OCI-LY1 (cell line): ENCODE data around the gene RBM15B.
A peak's percentile ranks its signal among the peaks of the same experiment; 100 is the strongest.

ENCODE experiments used
- H2AFZ ChIP-seq: fragments of 200-600 bp; sonication (generic), shearing (Covaris generic); 2 replicates; pipeline ENCODE4 v1.6.0; 2014; ENCODE audit warnings: antibody characterized with exemption, mild to moderate bottlenecking, low read length
- H3F3A ChIP-seq: fragments of 200-600 bp; sonication (generic), shearing (Covaris generic); 2 replicates; pipeline ENCODE4 v1.6.0; 2014; ENCODE audit warnings: mild to moderate bottlenecking, antibody characterized with exemption, low read length, moderate library complexity; ENCODE audit not compliant: insufficient read depth
- H3K27ac ChIP-seq: fragments of 200-600 bp; sonication (generic); 2 replicates; pipeline ENCODE4 v1.5.1; 2014; ENCODE audit warnings: low read length, mixed run types, mild to moderate bottlenecking, low read depth; ENCODE audit not compliant: poor library complexity, severe bottlenecking
- H3K27me3 ChIP-seq: fragments of 200-600 bp; sonication (generic); 2 replicates; pipeline ENCODE4 v1.6.0; 2014; ENCODE audit warnings: antibody characterized with exemption, mild to moderate bottlenecking, low read length, moderate library complexity; ENCODE audit not compliant: insufficient read depth
- H3K36me3 ChIP-seq: fragments of 200-600 bp; sonication (generic); 2 replicates; pipeline ENCODE4 v1.6.1; 2014; ENCODE audit warnings: mild to moderate bottlenecking, antibody characterized with exemption, low read length, moderate library complexity, mixed read lengths; ENCODE audit not compliant: insufficient read depth
- H3K4me1 ChIP-seq: fragments of 200-600 bp; sonication (generic); 2 replicates; pipeline ENCODE4 v1.5.1; 2014; ENCODE audit warnings: mild to moderate bottlenecking, low read length, moderate library complexity; ENCODE audit not compliant: insufficient read depth, severe bottlenecking
- H3K4me2 ChIP-seq: fragments of 200-600 bp; sonication (generic), shearing (Covaris generic); 2 replicates; pipeline ENCODE4 v1.6.1; 2014; ENCODE audit warnings: low read length
- H3K4me3 ChIP-seq: fragments of 200-600 bp; sonication (generic); 2 replicates; pipeline ENCODE4 v1.5.1; 2014; ENCODE audit warnings: low read length, low read depth, mild to moderate bottlenecking, mixed read lengths; ENCODE audit not compliant: poor library complexity, severe bottlenecking
- H3K79me2 ChIP-seq: fragments of 200-600 bp; shearing (Covaris generic); 2 replicates; pipeline ENCODE4 v1.6.1; 2016; ENCODE audit warnings: mixed run types, low read length, mixed read lengths; ENCODE audit not compliant: insufficient read depth
- H3K9ac ChIP-seq: fragments of 200-600 bp; sonication (generic), shearing (Covaris generic); 2 replicates; pipeline ENCODE4 v1.6.1; 2014; ENCODE audit warnings: mild to moderate bottlenecking, low read length, mixed read lengths
- H3K9me2 ChIP-seq: fragments of 200-600 bp; sonication (generic), shearing (Covaris generic); 2 replicates; pipeline ENCODE4 v1.6.1; 2014; ENCODE audit warnings: low read depth, mild to moderate bottlenecking, low read length, mixed read lengths
- H3K9me3 ChIP-seq: fragments of 200-600 bp; shearing (Covaris generic); 2 replicates; pipeline ENCODE4 v1.6.1; 2014; ENCODE audit warnings: low read length, mixed read lengths
- H4K20me1 ChIP-seq: fragments of 200-600 bp; sonication (generic), shearing (Covaris generic); 2 replicates; pipeline ENCODE4 v1.6.0; 2016; ENCODE audit warnings: mild to moderate bottlenecking, low read length; ENCODE audit not compliant: insufficient read depth
- EZH2 ChIP-seq: fragments of 200-600 bp; sonication (generic), shearing (Covaris generic); IDR thresholded peaks from 2 replicates; pipeline ENCODE4 v1.8.0; 2017; ENCODE audit warnings: borderline replicate concordance, mixed run types, mild to moderate bottlenecking, antibody characterized with exemption, low read length, moderate library complexity, mixed read lengths
- TF ChIP-seq, protein P1 (sequence below): fragments of 200-600 bp; sonication (generic), shearing (Covaris generic); IDR thresholded peaks from 2 replicates; pipeline ENCODE4 v1.5.1; 2017; ENCODE audit warnings: mild to moderate bottlenecking, antibody characterized with exemption, low read length, moderate library complexity, mixed read lengths

Gene RBM15B

DNA sequence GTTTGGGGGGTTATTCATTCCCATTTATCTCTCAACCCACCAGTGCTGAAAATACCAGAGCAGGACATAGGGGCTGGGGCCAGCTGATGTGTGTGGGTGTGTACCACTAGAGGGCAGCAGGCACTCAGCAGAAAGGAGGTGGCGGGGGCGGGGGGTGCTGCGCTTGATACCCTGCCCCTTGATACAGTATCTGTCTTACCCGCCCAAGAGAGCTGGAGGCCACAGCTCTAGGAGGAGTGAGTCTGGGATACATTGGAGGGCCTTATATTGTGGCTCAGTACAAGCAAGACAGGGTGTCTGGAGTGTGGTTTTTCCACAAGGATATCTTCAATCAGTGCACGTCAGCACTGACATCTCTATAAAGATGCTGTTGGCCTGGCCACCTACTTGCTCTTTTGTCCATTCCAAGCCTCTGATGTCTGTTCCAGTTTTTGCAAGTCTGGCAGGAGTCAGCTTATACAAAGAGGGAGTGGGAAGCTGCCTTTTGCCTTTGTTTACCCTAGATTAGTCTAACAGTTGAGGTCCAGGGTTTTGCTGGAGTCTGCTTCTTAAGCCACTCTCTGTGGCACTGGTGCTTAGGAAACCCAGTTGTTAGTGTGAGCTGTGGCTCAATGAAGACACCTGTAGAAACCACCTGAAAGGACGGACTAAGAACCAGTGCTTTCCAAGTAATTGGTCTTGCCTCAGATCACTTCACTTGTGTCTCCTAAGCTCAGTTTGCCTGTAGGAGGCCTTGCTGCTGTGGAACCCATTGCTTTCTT is 1.5 kb upstream of the RBM15B start:
- Histone ChIP-seq H3K9me2 (no peaks in the 10 kb centered on the region), H3K9ac (peak overlapping the region; percentile 80; the same call in 1 of the 2 replicates), H3K79me2 (peaks cover 33% of the 10 kb centered on the region), H3K4me2 (peak overlapping the region; percentile 89), H3K4me1 (peaks cover 80% of the 10 kb centered on the region), H3K9me3 (no peaks in the 10 kb centered on the region; the same call in 1 of the 2 replicates), H4K20me1 (no peaks in the 10 kb centered on the region), H3K27me3 (no peaks in the 10 kb centered on the region), H2AFZ (no peak overlapping the region), H3K27ac (peak overlapping the region; percentile 62), H3F3A (peaks cover 11% of the 10 kb centered on the region; the same call in 1 of the 2 replicates), H3K4me3 (no peak overlapping the region), H3K36me3 (peaks cover 71% of the 10 kb centered on the region)
- TF ChIP-seq, protein P1, sequence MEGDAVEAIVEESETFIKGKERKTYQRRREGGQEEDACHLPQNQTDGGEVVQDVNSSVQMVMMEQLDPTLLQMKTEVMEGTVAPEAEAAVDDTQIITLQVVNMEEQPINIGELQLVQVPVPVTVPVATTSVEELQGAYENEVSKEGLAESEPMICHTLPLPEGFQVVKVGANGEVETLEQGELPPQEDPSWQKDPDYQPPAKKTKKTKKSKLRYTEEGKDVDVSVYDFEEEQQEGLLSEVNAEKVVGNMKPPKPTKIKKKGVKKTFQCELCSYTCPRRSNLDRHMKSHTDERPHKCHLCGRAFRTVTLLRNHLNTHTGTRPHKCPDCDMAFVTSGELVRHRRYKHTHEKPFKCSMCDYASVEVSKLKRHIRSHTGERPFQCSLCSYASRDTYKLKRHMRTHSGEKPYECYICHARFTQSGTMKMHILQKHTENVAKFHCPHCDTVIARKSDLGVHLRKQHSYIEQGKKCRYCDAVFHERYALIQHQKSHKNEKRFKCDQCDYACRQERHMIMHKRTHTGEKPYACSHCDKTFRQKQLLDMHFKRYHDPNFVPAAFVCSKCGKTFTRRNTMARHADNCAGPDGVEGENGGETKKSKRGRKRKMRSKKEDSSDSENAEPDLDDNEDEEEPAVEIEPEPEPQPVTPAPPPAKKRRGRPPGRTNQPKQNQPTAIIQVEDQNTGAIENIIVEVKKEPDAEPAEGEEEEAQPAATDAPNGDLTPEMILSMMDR: peak; percentile 90
- TF ChIP-seq EZH2: no peak

DNA sequence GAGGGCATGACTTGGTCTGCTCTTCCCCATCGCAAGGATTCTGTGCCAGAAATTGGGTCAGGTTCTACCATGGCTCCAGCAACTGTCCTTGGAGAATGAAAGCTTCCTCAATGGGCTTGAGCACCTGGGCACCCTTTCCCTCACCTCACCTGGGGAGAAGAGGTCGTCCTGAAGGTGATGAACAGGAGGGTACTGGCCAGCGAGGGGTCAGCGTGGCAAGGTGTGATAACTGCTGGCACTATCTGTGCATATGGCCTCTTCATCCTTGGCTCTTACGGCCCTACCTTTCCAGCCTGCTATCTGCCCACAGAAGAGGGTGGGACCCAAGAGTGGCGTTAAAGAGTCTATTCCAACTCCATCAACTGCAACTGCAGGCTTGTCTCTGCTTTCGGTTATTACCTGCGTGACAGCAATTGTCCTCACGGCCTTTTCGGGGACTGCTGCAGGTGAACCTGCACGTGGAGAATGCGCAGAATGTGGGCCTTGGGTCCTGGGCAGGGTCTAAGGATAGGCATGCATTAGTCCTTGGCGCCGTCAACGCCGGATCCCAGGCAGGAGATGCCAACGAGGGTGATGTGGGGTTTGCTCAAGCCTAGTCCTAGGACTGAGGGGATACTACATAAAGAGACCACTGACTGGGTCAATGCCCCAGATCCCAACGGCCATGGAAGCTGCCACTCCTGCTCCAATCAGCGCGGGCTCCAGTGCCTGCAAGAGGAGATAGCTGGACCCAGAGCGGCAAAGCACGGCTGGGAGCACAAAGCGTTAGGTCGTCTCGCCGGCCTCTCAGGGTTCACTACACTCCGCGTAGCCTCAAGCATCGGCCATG is 625 bp upstream of the RBM15B start:
- Histone ChIP-seq H3K4me1 (peaks cover 89% of the 10 kb centered on the region), H3K9ac (peak overlapping the region; percentile 80), H2AFZ (no peak overlapping the region), H3K9me3 (no peaks in the 10 kb centered on the region; the same call in 1 of the 2 replicates), H3K27ac (peak overlapping the region; percentile 62), H4K20me1 (no peaks in the 10 kb centered on the region), H3K4me2 (peak overlapping the region; percentile 89), H3K36me3 (peaks cover 80% of the 10 kb centered on the region), H3K4me3 (peak overlapping the region; percentile 68), H3K27me3 (no peaks in the 10 kb centered on the region), H3K79me2 (peaks cover 32% of the 10 kb centered on the region), H3F3A (peaks cover 11% of the 10 kb centered on the region; the same call in 1 of the 2 replicates), H3K9me2 (no peaks in the 10 kb centered on the region)
- TF ChIP-seq, protein P1: no peak; the same call in 1 of the 2 replicates
- no peak for TF ChIP-seq EZH2

DNA sequence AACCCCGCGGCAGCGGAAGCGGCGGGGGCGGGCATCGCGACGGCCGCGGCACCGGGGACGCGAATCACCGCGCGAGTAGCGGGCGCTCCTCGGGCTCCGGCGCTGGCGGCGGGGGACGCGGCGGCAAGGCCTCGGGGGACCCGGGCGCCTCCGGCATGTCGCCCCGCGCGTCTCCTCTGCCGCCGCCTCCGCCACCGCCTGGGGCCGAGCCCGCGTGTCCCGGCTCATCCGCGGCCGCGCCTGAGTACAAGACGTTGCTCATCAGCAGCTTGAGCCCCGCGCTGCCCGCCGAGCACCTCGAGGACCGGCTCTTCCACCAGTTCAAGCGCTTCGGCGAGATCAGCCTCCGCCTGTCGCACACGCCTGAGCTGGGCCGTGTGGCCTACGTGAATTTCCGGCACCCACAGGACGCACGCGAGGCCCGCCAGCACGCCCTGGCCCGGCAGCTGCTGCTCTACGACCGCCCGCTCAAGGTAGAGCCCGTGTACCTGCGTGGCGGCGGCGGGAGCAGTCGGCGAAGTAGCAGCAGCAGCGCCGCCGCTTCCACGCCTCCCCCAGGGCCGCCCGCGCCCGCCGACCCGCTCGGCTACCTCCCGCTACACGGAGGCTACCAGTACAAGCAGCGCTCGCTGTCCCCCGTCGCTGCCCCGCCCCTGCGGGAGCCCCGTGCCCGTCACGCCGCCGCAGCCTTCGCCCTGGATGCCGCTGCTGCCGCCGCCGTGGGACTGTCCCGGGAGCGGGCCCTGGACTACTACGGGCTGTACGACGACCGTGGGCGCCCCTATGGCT is 675 bp downstream of the RBM15B start:
- H4K20me1 ChIP-seq: no peaks in the 10 kb centered on the region
- H2AFZ ChIP-seq: no peak overlapping the region

More for the DNA sequence above, 675 bp downstream of the RBM15B start:
- Histone ChIP-seq H3K4me2 (peak overlapping the region; percentile 64), H3K9me2 (no peaks in the 10 kb centered on the region), H3K4me3 (peak overlapping the region; percentile 68), H3K9ac (peak overlapping the region; percentile 71), H3K36me3 (peaks cover 83% of the 10 kb centered on the region), H3K9me3 (no peaks in the 10 kb centered on the region; the same call in 1 of the 2 replicates), H3K4me1 (peaks cover 85% of the 10 kb centered on the region), H3K27me3 (no peaks in the 10 kb centered on the region), H3K79me2 (peaks cover 19% of the 10 kb centered on the region), H3F3A (peaks cover 11% of the 10 kb centered on the region; the same call in 1 of the 2 replicates), H3K27ac (no peak overlapping the region)
- TF ChIP-seq, protein P1: no peak
- no peak for TF ChIP-seq EZH2
